Right lobe of liver (tissue), 4 donors: ENCODE measurements around the gene AMIGO1.

Experiments
- POLR2A ChIP-seq: fragments of 450-650 bp; IDR thresholded peaks from one replicate; pipeline ENCODE4 v1.6.1; 2017; ENCODE audit warnings: antibody characterized with exemption, mild to moderate bottlenecking
- TF ChIP-seq, protein P1 (sequence below), 4 donors: fragments of 200-600 bp in 3 of 4; fragments of 450-650 bp in 1 of 4; IDR thresholded peaks; one replicate each; pipeline versions ENCODE4 v1.5.1 to v1.8.0; 2016 to 2022; ENCODE audit warnings: antibody characterized with exemption in 4 of 4, mild to moderate bottlenecking in 2 of 4
- donor health status: DM: no; HTN: no; CAD: no.
- donor health status: DM: no; HTN: no; CAD: no.
- donor health status: DM: no; HTN: yes; CAD: no.

DNA sequence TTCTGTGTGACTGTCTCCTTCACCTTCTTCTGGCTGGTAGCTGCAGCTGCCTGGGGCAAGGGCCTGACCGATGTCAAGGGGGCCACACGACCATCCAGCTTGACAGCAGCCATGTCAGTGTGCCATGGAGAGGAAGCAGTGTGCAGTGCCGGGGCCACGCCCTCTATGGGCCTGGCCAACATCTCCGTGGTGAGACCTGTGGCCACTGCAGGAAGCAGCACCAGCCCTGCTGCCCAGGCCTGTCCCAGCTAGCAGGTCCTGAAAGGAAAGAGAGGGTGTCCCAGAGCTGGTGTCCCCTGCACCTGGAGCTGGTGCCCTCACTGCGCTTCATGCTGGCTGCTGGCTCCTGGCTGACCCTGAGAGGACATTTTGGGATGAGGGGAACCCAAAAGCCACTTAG, 31.7 kb downstream of the AMIGO1 start:
- TF ChIP-seq, protein P1, sequence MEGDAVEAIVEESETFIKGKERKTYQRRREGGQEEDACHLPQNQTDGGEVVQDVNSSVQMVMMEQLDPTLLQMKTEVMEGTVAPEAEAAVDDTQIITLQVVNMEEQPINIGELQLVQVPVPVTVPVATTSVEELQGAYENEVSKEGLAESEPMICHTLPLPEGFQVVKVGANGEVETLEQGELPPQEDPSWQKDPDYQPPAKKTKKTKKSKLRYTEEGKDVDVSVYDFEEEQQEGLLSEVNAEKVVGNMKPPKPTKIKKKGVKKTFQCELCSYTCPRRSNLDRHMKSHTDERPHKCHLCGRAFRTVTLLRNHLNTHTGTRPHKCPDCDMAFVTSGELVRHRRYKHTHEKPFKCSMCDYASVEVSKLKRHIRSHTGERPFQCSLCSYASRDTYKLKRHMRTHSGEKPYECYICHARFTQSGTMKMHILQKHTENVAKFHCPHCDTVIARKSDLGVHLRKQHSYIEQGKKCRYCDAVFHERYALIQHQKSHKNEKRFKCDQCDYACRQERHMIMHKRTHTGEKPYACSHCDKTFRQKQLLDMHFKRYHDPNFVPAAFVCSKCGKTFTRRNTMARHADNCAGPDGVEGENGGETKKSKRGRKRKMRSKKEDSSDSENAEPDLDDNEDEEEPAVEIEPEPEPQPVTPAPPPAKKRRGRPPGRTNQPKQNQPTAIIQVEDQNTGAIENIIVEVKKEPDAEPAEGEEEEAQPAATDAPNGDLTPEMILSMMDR (IDR thresholded peaks at IDR 0.05) = no peak
- no peak for TF ChIP-seq POLR2A
